Progenitor cell of endocrine pancreas (in vitro differentiated cells): ENCODE results near the gene GPR135. TPM values are rescaled to one million over a fixed set of nuclear protein-coding genes. Genes with fewer than 3 reads are reported as not detected.

Experiments used
- DNase-seq: peaks from one replicate; pipeline ENCODE4 v3.0.0; 2021; ENCODE audit warnings: low spot score; ENCODE audit not compliant: unreplicated experiment
- H3K27ac Mint-ChIP-seq: 2 replicates; pipeline ENCODE4 v1.8.0; 2021; ENCODE audit warnings: mild to moderate bottlenecking, moderate library complexity, mixed read lengths
- H3K27me3 Mint-ChIP-seq: 2 replicates; pipeline ENCODE4 v1.8.0; 2021; ENCODE audit warnings: mixed read lengths
- H3K36me3 Mint-ChIP-seq: 2 replicates; pipeline ENCODE4 v1.8.0; 2022; ENCODE audit warnings: mixed read lengths; ENCODE audit not compliant: insufficient read depth
- H3K4me1 Mint-ChIP-seq: 2 replicates; pipeline ENCODE4 v1.8.0; 2021; ENCODE audit warnings: low read depth, mixed read lengths
- H3K4me3 Mint-ChIP-seq: 2 replicates; pipeline ENCODE4 v1.8.0; 2021; ENCODE audit warnings: low read depth, mild to moderate bottlenecking, moderate library complexity, mixed read lengths
- H3K9me3 Mint-ChIP-seq: 2 replicates; pipeline ENCODE4 v1.8.0; 2021; ENCODE audit warnings: low read depth, mixed read lengths
- CTCF ChIP-seq: fragments of 200-600 bp; sonication (generic); IDR thresholded peaks from one replicate; pipeline ENCODE4 v1.5.0; 2021; ENCODE audit warnings: antibody characterized with exemption, mild to moderate bottlenecking; ENCODE audit not compliant: unreplicated experiment
- total RNA-seq: library from RNA; stranded (reverse); gene quantifications from 2 replicates; pipeline ENCODE4 v1.2.1, GENCODE V29; 2021

GPR135 gene
- total RNA-seq, 1 donor from 2014 or later, result 3.0 TPM

- no peak for TF ChIP-seq CTCF
- no peak for DNase-seq
- Mint-ChIP-seq H3K36me3 (no peaks in the 10 kb centered on the region), H3K4me1 (peaks cover 28% of the 10 kb centered on the region), H3K4me3 (peak overlapping the region; percentile 85), H3K27me3 (no peaks in the 10 kb centered on the region), H3K27ac (no peak overlapping the region), H3K9me3 (no peaks in the 10 kb centered on the region)
Measured at GRCh38 chr14:59481871-59482540, 16.8 kb upstream of the GPR135 start.

GRCh38 chr14:59481407-59481806 is 16.2 kb upstream of the GPR135 start:
- H3K27ac Mint-ChIP-seq, result no peak overlapping the region
- DNase-seq, result no peak
- H3K27me3 Mint-ChIP-seq, result no peaks in the 10 kb centered on the region
- H3K4me1 Mint-ChIP-seq, result peaks cover 28% of the 10 kb centered on the region
- TF ChIP-seq CTCF, result no peak
- H3K36me3 Mint-ChIP-seq, result no peaks in the 10 kb centered on the region
- H3K9me3 Mint-ChIP-seq, result no peaks in the 10 kb centered on the region
- H3K4me3 Mint-ChIP-seq, result no peak overlapping the region

- peaks cover 23% of the 10 kb centered on the region for H3K4me1 Mint-ChIP-seq
- H3K4me3 Mint-ChIP-seq, result no peak overlapping the region
- no peaks in the 10 kb centered on the region for H3K36me3 Mint-ChIP-seq
- no peak overlapping the region for H3K27ac Mint-ChIP-seq
- no peaks in the 10 kb centered on the region for H3K27me3 Mint-ChIP-seq
- TF ChIP-seq CTCF, result no peak
- DNase-seq, result no peak
- no peaks in the 10 kb centered on the region for H3K9me3 Mint-ChIP-seq
Measured at GRCh38 chr14:59480166-59480565, 15.0 kb upstream of the GPR135 start.

- no peak for TF ChIP-seq CTCF
- Mint-ChIP-seq H3K36me3 (no peaks in the 10 kb centered on the region), H3K4me3 (no peak overlapping the region), H3K4me1 (peaks cover 22% of the 10 kb centered on the region), H3K9me3 (no peaks in the 10 kb centered on the region), H3K27ac (no peak overlapping the region), H3K27me3 (no peaks in the 10 kb centered on the region)
- DNase-seq, result no peak
Measured at GRCh38 chr14:59478540-59478939, 13.4 kb upstream of the GPR135 start.

- no peaks in the 10 kb centered on the region for H3K36me3 Mint-ChIP-seq
- DNase-seq, result no peak
- H3K27ac Mint-ChIP-seq, result no peak overlapping the region
- no peaks in the 10 kb centered on the region for H3K9me3 Mint-ChIP-seq
- no peak for TF ChIP-seq CTCF
- H3K4me1 Mint-ChIP-seq, result peaks cover 6% of the 10 kb centered on the region
- no peak overlapping the region for H3K4me3 Mint-ChIP-seq
- no peaks in the 10 kb centered on the region for H3K27me3 Mint-ChIP-seq
Measured at GRCh38 chr14:59475709-59476108, 10.5 kb upstream of the GPR135 start.
